GM18526 (cell line): Measurements from ENCODE around the gene TOGARAM2.

Experiments used
- POLR2A ChIP-seq: IDR thresholded peaks from 3 replicates; pipeline ENCODE4 v1.6.1; 2011; ENCODE audit not compliant: insufficient read length; ENCODE audit errors: extremely low read depth

The TOGARAM2 gene

DNA sequence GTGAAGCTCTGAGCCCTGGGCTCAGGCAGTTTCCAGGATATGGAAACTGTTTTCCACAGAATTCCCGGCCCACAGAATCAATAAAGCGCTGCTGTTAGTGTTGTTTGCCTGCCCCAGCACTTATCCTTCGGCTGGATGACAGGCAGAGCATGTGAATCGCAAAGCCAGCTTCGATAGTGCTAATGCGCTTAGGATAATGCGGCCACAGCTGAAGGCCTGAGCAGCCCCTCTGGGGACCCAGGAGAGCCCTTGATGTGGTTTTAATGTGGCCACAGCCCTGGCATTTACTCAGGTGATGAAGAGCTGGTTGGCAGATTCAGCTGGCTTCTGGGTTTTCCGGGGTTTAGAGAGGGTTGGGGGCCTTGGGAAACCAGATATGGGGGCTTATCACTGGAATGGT, 69.5 kb downstream of the TOGARAM2 start:
- TF ChIP-seq POLR2A = no peak

DNA sequence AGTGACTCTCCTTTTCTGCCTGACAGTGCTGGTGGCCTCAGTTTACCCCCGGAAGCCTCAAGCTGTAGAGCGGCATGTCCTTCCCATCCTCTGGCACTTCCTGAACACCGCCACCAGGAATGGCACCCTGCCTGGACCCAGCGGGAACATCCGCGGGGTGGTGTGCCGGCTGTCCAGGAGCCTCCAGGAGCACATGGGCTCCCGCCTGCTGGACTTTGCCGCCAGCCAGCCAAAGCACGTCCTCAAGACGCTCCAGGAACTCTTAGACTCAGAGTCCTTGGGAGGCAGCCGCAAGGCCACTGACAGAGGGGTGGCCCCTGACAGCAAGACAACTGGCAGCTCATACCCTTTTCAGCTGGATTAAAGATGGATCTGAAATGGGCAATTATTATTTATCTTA, 70.6 kb downstream of the TOGARAM2 start:
- TF ChIP-seq POLR2A = no peak

GRCh38 chr2:29052807-29053206, 71.7 kb downstream of the TOGARAM2 start:
- no peak for TF ChIP-seq POLR2A

- no peak for TF ChIP-seq POLR2A
Observed at GRCh38 chr2:29053223-29053622, 72.1 kb downstream of the TOGARAM2 start.

GRCh38 chr2:29053670-29054400, 72.7 kb downstream of the TOGARAM2 start:
- no peak for TF ChIP-seq POLR2A

DNA sequence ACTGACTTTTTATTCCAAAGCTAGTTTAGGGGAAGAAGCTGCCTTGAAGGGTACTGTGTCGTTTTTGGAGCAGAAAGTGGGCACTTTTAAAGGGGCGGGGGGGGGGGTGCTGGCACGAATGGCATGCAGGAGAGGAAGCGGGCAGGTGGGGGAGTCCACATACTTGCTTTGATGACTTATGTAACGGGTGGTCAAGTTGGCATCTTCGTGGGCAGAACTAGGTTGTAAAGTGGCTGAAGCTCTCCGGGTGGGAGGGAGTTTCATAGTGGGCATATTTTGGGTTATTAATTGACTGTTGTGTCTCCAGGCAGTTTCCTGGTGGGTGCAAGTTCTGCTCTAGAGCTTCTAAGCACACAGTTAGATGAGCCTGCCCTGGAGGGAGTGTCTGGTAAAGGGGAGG, 73.3 kb downstream of the TOGARAM2 start:
- TF ChIP-seq POLR2A = no peak

- TF ChIP-seq POLR2A = no peak
Observed at GRCh38 chr2:29055601-29056000, 74.5 kb downstream of the TOGARAM2 start.

GRCh38 chr2:29056452-29056851, 75.4 kb downstream of the TOGARAM2 start:
- TF ChIP-seq POLR2A = no peak

DNA sequence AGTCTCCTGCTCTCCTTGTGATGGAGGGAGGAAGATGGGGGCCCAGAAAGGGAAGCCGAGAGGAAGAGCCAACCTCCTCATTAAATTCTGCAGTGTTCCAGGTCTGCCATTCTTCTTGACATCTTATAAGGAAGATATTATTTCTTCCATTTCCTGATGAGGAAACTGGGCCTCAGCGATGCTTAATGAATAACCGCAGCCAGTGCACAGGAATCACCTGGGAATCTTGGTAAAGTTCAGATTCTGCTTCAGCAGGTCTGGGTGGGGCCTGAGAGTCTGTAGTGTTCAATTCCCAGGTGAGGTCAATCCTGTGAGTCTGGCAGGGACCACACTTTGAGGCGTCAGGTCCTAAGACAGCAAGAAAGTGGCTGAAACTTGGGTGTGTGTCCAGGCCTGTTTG, 75.9 kb downstream of the TOGARAM2 start:
- no peak for TF ChIP-seq POLR2A

DNA sequence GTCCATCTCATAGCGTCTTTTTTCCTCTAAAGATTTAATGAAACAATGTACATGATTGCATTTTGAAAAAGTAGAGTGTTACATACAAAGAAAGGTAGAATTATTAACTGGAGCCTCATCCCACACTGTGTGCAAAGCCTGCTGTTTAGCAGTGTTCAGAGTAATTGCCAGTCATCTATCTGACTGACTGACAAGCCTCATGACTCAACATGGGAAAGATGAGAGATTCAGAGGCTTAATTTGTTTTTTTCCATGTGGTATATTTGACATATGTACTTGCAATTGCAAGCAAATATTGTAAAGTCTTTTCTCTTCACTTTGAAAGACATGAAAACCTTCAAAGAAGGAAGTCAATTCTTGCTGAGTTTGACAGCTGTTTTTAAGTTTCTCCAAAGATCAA, 78.5 kb downstream of the TOGARAM2 start:
- TF ChIP-seq POLR2A = no peak

DNA sequence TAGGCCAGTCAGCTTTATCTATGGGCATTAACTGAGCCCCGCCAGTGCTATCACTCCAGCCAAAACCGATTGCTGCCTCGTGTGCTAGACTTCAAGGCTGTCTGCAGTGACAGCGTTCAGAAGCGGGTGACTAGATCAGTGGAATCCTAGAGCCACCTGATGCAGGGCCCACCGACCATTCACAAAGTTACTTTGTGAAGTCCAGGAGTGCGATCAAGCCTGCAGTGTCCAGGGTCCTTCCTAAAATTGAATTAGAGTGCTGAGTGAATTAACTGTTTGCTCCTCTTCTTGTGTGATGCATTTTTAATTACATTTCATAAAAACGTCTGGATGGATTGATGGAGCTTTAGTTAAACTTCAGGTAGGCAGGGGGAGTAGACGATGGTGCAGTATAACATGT, 79.3 kb downstream of the TOGARAM2 start:
- TF ChIP-seq POLR2A = no peak

GRCh38 chr2:29061176-29061575, 80.1 kb downstream of the TOGARAM2 start:
- TF ChIP-seq POLR2A = no peak

GRCh38 chr2:29061616-29062015, 80.5 kb downstream of the TOGARAM2 start:
- TF ChIP-seq POLR2A = no peak

DNA sequence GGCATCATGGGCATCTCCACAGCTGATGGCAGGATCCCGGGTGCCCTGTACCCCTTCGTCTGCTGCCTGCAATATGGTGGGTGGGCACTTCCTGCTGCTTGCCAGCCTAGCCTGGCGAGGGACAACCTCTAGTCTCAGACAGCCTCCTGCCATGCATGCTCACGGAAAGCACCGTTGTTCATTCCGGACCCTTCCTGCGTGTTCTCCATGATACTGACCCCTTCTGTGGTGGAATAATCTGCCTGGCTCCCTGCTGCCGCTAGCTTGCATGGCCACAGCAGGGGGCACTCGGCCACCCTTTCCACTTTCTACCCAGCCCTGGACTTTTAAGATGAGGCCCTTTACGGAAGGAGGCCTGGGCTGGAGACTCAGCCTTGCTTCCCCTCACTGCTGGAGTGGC, 81.3 kb downstream of the TOGARAM2 start:
- no peak for TF ChIP-seq POLR2A

DNA sequence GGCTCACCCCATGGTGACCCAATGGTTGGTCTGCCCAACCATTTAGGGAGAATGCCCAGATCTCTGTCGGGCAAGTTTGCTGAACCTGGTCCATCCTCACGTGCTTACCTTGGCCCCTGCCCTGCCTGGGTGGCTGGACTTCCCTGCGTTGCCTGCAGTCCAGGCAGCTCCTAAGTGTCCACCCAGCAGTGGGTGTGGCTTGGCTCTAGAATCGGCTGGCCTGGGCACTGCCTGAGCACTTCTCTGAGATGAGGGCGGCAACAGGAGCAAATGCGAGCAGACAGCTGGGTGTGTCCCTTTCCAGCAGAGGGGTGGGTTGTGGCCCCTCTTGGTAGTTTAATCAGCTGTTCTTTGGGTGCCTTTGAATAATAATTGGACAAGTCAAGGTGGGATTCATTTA, 82.0 kb downstream of the TOGARAM2 start:
- TF ChIP-seq POLR2A = no peak

DNA sequence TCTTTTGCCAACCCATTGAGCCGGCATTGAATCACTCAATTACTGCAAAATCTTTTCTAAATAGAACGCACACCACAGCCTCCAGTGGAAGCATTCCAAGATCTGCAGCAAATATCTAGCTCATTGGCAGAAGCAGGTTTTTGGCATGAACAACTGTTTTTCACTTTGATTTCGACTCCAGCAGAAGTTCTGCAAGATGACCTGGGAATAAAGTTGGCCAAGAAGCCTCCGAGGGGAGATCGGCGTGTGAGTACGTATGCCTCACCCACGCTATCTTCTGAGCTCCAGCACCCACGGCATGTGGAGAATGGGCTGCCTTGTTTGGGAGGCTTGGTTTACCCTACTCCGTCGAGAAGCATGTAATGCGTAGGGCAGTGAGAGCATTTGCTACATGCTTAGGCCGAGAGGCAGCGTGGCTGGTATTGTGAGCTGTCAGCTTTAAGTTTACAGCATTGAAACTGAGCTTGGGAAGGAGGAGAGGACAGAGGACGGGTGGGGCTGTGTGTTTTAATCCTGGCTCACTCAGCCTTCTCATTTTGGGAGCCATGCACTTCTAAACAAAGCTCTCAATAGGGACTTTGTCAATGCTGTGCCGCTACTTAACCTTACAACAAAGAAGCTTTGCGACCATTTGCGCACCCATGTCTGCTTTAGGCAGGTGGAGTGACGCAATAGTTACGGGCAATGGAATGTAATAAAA, 82.7 kb downstream of the TOGARAM2 start:
- TF ChIP-seq POLR2A = no peak

DNA sequence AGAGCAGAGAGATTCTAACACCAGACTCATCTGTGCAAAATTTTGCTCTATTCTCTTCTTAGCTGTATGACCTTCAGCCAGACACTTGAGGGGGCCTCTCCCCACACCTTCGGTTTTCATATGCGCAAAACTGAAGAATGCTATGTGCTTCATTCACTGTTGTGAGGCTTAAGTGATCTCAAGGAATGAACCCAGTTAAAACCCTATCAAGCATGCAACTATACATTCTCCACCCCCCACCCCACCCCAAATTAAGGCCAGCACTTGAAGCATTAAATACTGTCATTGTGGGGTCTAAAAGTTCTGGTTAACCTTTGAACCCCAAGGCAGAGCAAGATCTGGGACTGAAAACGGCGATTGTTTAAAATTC, 83.2 kb downstream of the TOGARAM2 start:
- no peak for TF ChIP-seq POLR2A
